ENCODE measurements around the gene MACF1. TPM values are rescaled to one million over a fixed set of nuclear protein-coding genes. Genes with fewer than 3 reads are reported as not detected.

The MACF1 gene
- total RNA-seq, 4 donors from 2014 or later, result 386 to 627 (median 576) TPM

- Histone ChIP-seq H3K27me3 (no peaks in the 10 kb centered on the region), H3K4me3 (peak overlapping the region; percentile 40 to 54 (median 48)), H3K4me1 (peaks cover 62 to 86% (median 85%) of the 10 kb centered on the region in 4 donors), H3K9me3 (no peaks in the 10 kb centered on the region), H3K27ac (replicated peaks in 1 of 4) (peak overlapping the region; percentile 85 to 87 (median 86)), H3K36me3 (peaks cover 0 to 4% (median 0%) of the 10 kb centered on the region in 4 donors)
- TF ChIP-seq, protein P1, sequence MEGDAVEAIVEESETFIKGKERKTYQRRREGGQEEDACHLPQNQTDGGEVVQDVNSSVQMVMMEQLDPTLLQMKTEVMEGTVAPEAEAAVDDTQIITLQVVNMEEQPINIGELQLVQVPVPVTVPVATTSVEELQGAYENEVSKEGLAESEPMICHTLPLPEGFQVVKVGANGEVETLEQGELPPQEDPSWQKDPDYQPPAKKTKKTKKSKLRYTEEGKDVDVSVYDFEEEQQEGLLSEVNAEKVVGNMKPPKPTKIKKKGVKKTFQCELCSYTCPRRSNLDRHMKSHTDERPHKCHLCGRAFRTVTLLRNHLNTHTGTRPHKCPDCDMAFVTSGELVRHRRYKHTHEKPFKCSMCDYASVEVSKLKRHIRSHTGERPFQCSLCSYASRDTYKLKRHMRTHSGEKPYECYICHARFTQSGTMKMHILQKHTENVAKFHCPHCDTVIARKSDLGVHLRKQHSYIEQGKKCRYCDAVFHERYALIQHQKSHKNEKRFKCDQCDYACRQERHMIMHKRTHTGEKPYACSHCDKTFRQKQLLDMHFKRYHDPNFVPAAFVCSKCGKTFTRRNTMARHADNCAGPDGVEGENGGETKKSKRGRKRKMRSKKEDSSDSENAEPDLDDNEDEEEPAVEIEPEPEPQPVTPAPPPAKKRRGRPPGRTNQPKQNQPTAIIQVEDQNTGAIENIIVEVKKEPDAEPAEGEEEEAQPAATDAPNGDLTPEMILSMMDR (IDR thresholded peaks at IDR 0.05), result no peak
- TF ChIP-seq POLR2A (IDR thresholded peaks at IDR 0.05; ENCODE audit: low read depth) (no peak), POLR2AphosphoS5 (IDR thresholded peaks at IDR 0.05) (no peak), EP300 (IDR thresholded peaks at IDR 0.05) (no peak)
- DNase-seq (ENCODE audit: extremely low spot score), result no peak
- 36% methylated on average over 8 of the region's 8 CpGs for WGBS
- intact Hi-C loops (cut with DNase I), result no loop called here
These were observed 64.4 kb downstream of the MACF1 start for GRCh38 chr1:39268906-39269305.

- 27% methylated on average over 2 of the region's 2 CpGs for WGBS
- Histone ChIP-seq H3K9me3 (no peaks in the 10 kb centered on the region), H3K4me1 (peaks cover 62 to 89% (median 85%) of the 10 kb centered on the region in 4 donors), H3K4me3 (peak overlapping the region; percentile 40 to 54 (median 48)), H3K27ac (replicated peaks in 1 of 4) (peak overlapping the region; percentile 85 to 87 (median 86)), H3K36me3 (peaks cover 0 to 4% (median 0%) of the 10 kb centered on the region in 4 donors), H3K27me3 (no peaks in the 10 kb centered on the region)
- intact Hi-C loops (cut with DNase I), result no loop called here
- DNase-seq (ENCODE audit: extremely low spot score), result no peak
- TF ChIP-seq, protein P1 (IDR thresholded peaks at IDR 0.05), result no peak
- TF ChIP-seq POLR2A (IDR thresholded peaks at IDR 0.05; ENCODE audit: low read depth), result no peak
- TF ChIP-seq POLR2AphosphoS5 (IDR thresholded peaks at IDR 0.05), result no peak
- TF ChIP-seq EP300 (IDR thresholded peaks at IDR 0.05), result no peak
These were observed 64.9 kb downstream of the MACF1 start for GRCh38 chr1:39269349-39269748.

- WGBS, result 55% methylated on average over 4 of the region's 4 CpGs
- H3K9me3 ChIP-seq, result no peaks in the 10 kb centered on the region
- no peaks in the 10 kb centered on the region for H3K27me3 ChIP-seq
- peaks cover 0 to 4% (median 0%) of the 10 kb centered on the region in 4 donors for H3K36me3 ChIP-seq
- DNase-seq (ENCODE audit: extremely low spot score), result peak; percentile 93
- H3K4me3 ChIP-seq, result peak overlapping the region; percentile 40 to 54 (median 48)
- no peak for TF ChIP-seq POLR2A (IDR thresholded peaks at IDR 0.05; ENCODE audit: low read depth)
- peak; percentile 66 to 77 for TF ChIP-seq POLR2AphosphoS5 (IDR thresholded peaks at IDR 0.05)
- intact Hi-C loops (cut with DNase I), result no loop called here
- peaks cover 62 to 94% (median 85%) of the 10 kb centered on the region in 4 donors for H3K4me1 ChIP-seq
- H3K27ac ChIP-seq (replicated peaks in 1 of 4), result peak overlapping the region; percentile 85 to 87 (median 86)
These were observed 65.4 kb downstream of the MACF1 start for GRCh38 chr1:39269791-39270342.

DNA sequence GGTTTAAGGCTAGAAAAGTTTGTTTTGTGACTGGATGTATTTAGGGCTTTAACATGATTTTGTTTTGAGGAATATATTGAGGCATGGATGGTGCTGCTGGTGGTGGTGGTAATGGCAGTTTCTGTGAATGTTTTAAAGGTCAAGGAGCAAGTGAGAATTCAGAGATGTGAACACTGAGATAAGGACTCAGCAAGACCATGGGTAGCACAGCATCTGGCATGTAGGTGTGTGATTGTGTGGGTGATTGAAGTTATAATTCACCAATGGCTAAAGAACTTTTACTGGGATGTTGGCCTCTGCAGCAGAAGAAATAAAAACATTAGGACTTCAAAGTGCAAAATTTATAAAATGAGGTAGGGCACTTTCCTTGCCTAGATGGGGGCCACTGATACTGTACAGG lies 65.9 kb downstream of the MACF1 start:
- Histone ChIP-seq H3K4me3 (peak overlapping the region; percentile 40 to 54 (median 48)), H3K4me1 (peaks cover 62 to 93% (median 82%) of the 10 kb centered on the region in 4 donors)

GRCh38 chr1:39272027-39272797 lies 67.7 kb downstream of the MACF1 start:
- no peaks in the 10 kb centered on the region for H3K9me3 ChIP-seq
- H3K27me3 ChIP-seq, result no peaks in the 10 kb centered on the region
- WGBS, result 28% methylated on average over 3 of the region's 3 CpGs
- peaks cover 57 to 86% (median 76%) of the 10 kb centered on the region in 4 donors for H3K4me1 ChIP-seq
- no peak for DNase-seq (ENCODE audit: extremely low spot score)
- TF ChIP-seq POLR2A (IDR thresholded peaks at IDR 0.05; ENCODE audit: low read depth) (no peak), POLR2AphosphoS5 (IDR thresholded peaks at IDR 0.05) (no peak), EP300 (IDR thresholded peaks at IDR 0.05) (no peak)
- TF ChIP-seq, protein P1 (IDR thresholded peaks at IDR 0.05), result no peak
- H3K4me3 ChIP-seq, result peak overlapping the region in 2 of 4 donors; percentile 3 to 13
- intact Hi-C loops (cut with DNase I), result no loop called here
- H3K36me3 ChIP-seq, result peaks cover 0 to 4% (median 0%) of the 10 kb centered on the region in 4 donors
- peak overlapping the region; percentile 62 to 87 (median 86) for H3K27ac ChIP-seq (replicated peaks in 1 of 4)

More for the DNA sequence above, 65.9 kb downstream of the MACF1 start:
- no peaks in the 10 kb centered on the region for H3K27me3 ChIP-seq
- peak overlapping the region; percentile 85 to 87 (median 86) for H3K27ac ChIP-seq (replicated peaks in 1 of 4)
- DNase-seq (ENCODE audit: extremely low spot score), result no peak
- no peak for TF ChIP-seq POLR2A (IDR thresholded peaks at IDR 0.05; ENCODE audit: low read depth)
- TF ChIP-seq, protein P1 (IDR thresholded peaks at IDR 0.05), result no peak
- intact Hi-C loops (cut with DNase I), result no loop called here
- H3K9me3 ChIP-seq, result no peaks in the 10 kb centered on the region
- peaks cover 0 to 4% (median 0%) of the 10 kb centered on the region in 4 donors for H3K36me3 ChIP-seq

Measured in esophagus muscularis mucosa (tissue), 4 donors.